KMS-11 (cell line): ENCODE results near the gene WDR4.

Experiments
- H2AFZ ChIP-seq: fragments of 200-600 bp; sonication (generic); 2 replicates; pipeline ENCODE4 v1.6.1; 2016; ENCODE audit warnings: antibody characterized with exemption, mixed run types, low read depth
- H3K27ac ChIP-seq: fragments of 200-600 bp; sonication (generic); 2 replicates; pipeline ENCODE4 v1.6.1; 2016; ENCODE audit warnings: mild to moderate bottlenecking, mixed run types
- H3K27me3 ChIP-seq: fragments of 200-600 bp; sonication (generic); 2 replicates; pipeline ENCODE4 v1.6.1; 2017; ENCODE audit warnings: mild to moderate bottlenecking, low read depth, mixed run types, moderate library complexity; ENCODE audit not compliant: insufficient read depth
- H3K36me3 ChIP-seq: fragments of 200-600 bp; sonication (generic); 2 replicates; pipeline ENCODE4 v1.6.1; 2017; ENCODE audit warnings: mild to moderate bottlenecking, mixed run types; ENCODE audit not compliant: insufficient read depth
- H3K4me1 ChIP-seq: fragments of 200-600 bp; sonication (generic); 2 replicates; pipeline ENCODE4 v1.6.1; 2016; ENCODE audit warnings: mild to moderate bottlenecking, low read depth, mixed run types; ENCODE audit not compliant: poor library complexity, severe bottlenecking
- H3K4me2 ChIP-seq: fragments of 200-600 bp; sonication (generic); 2 replicates; pipeline ENCODE4 v1.7.0; 2016; ENCODE audit warnings: mild to moderate bottlenecking, mixed run types
- H3K4me3 ChIP-seq: fragments of 200-600 bp; sonication (generic); IDR thresholded peaks from 2 replicates; pipeline ENCODE4 v1.6.1; 2017; ENCODE audit warnings: low read depth, low read length, mixed read lengths; ENCODE audit not compliant: insufficient read depth
- H3K79me2 ChIP-seq: fragments of 200-600 bp; sonication (generic); 2 replicates; pipeline ENCODE4 v1.6.1; 2016; ENCODE audit warnings: low read depth, mixed run types; ENCODE audit not compliant: insufficient read depth
- H3K9ac ChIP-seq: fragments of 200-600 bp; sonication (generic); 2 replicates; pipeline ENCODE4 v1.6.1; 2016; ENCODE audit warnings: mild to moderate bottlenecking, mixed run types
- H4K20me1 ChIP-seq: fragments of 200-600 bp; sonication (generic); 2 replicates; pipeline ENCODE4 v1.6.1; 2016; ENCODE audit warnings: mild to moderate bottlenecking, mixed run types; ENCODE audit not compliant: insufficient read depth
- TF ChIP-seq, protein P1 (sequence below): fragments of 200-600 bp; sonication (generic); conservative IDR thresholded peaks from 2 replicates; pipeline ENCODE4 v1.6.1; 2017; ENCODE audit warnings: low read depth, mild to moderate bottlenecking, antibody characterized with exemption, low read length, moderate library complexity, mixed read lengths

WDR4 gene

DNA sequence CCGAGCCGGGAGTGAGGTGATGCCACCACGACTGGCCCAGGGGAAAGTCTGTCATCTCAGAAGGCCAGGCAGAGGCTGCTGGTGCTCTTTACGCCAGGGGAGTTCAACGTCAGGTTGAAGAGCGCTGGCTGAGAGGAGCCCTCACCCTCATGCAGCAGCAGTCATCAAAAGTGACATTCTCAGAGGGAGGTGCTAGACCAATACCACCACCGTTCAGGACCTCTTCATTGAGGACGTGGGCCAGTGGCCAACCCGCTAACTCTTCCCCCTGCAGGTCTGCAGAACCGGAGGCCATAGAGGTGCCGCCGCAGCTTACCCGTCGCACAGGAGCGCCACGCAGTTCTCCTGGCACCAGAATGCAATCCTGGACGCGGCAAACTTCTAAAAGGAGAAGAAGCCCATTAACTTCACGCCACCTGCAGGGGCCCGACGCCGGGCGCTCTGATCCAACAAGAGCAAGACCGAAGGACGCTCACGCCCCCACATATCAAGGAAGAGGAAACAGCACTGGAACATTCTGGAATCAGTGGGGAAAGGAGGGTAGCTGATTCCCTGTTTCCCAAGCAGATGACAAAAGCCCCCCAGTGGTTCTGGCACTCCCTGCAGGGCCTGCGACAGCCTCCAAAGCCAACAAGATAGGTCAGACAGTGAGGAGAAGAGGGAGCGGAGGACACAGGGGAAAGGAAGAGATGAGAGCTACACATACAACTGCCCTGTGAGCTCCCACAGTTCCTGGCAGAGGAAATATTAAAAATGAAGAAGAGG is 24.9 kb downstream of the WDR4 start:
- Histone ChIP-seq H2AFZ (no peak overlapping the region), H3K4me2 (no peak overlapping the region), H3K9ac (no peak overlapping the region), H3K4me3 (no peak overlapping the region), H3K27ac (no peak overlapping the region), H3K27me3 (no peaks in the 10 kb centered on the region), H3K79me2 (peaks cover 32% of the 10 kb centered on the region; the same call in 1 of the 2 replicates), H4K20me1 (no peaks in the 10 kb centered on the region), H3K36me3 (peaks cover 49% of the 10 kb centered on the region; the same call in 1 of the 2 replicates), H3K4me1 (no peaks in the 10 kb centered on the region)
- TF ChIP-seq, protein P1, sequence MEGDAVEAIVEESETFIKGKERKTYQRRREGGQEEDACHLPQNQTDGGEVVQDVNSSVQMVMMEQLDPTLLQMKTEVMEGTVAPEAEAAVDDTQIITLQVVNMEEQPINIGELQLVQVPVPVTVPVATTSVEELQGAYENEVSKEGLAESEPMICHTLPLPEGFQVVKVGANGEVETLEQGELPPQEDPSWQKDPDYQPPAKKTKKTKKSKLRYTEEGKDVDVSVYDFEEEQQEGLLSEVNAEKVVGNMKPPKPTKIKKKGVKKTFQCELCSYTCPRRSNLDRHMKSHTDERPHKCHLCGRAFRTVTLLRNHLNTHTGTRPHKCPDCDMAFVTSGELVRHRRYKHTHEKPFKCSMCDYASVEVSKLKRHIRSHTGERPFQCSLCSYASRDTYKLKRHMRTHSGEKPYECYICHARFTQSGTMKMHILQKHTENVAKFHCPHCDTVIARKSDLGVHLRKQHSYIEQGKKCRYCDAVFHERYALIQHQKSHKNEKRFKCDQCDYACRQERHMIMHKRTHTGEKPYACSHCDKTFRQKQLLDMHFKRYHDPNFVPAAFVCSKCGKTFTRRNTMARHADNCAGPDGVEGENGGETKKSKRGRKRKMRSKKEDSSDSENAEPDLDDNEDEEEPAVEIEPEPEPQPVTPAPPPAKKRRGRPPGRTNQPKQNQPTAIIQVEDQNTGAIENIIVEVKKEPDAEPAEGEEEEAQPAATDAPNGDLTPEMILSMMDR: no peak

DNA sequence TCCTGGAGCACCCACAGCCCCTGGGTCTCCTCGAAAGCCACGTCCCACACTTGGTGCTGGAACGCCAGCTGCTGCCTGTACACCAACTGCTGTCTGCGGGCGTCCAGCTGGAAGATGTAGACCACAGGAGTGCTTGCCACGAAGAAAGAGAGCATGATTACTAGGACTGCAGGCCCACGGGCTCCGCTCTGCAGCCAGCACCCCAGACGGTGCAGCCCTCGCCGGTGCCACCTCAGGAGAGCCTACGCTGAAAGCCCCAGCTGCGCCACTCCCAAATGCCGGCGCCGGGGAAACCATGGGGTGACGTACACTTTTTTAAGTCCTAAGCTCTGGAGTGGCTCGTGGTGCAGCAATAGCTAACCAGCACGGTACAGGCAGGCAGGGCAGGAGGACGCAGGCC is 25.7 kb downstream of the WDR4 start:
- Histone ChIP-seq H3K36me3 (peaks cover 55% of the 10 kb centered on the region; the same call in 1 of the 2 replicates), H3K4me1 (no peaks in the 10 kb centered on the region), H3K27me3 (no peaks in the 10 kb centered on the region), H3K79me2 (peaks cover 31% of the 10 kb centered on the region; the same call in 1 of the 2 replicates), H3K4me3 (no peak overlapping the region), H3K27ac (no peak overlapping the region), H3K4me2 (no peak overlapping the region), H2AFZ (no peak overlapping the region), H4K20me1 (no peaks in the 10 kb centered on the region), H3K9ac (no peak overlapping the region)
- TF ChIP-seq, protein P1: no peak

DNA sequence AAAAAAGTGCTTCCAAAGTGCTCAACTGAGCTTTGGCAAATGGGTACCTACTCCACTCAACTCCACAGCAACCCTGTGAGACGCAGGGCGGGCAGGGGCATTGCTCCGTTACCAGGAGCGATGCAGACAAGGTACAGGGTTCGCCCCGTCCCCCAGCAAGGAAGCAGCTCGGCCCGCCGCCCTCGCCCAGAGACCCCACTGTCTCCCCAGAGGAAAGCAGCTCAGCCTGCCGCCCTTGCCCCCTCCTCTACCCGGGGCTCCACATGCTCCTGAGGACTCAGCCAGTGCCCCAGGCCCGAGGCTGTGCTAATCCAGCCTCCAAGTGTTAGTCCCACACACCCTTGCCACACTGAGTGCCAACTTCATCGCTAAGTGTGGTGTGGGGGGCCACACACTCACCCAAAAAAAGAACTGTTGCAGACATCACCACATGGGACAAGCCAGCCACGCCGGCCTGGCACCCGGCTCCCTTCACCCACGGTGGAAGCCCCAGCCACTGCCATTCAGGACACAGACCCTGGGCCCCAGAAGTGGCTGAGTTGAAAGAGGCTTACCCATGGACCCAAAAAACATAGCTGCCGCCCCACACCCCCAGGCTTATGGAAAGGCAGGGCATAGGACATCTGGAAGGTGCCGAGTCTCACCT is 26.3 kb downstream of the WDR4 start:
- Histone ChIP-seq H3K9ac (no peak overlapping the region), H4K20me1 (no peaks in the 10 kb centered on the region), H3K36me3 (peaks cover 55% of the 10 kb centered on the region; the same call in 1 of the 2 replicates), H3K4me3 (no peak overlapping the region), H2AFZ (no peak overlapping the region), H3K79me2 (peaks cover 26% of the 10 kb centered on the region; the same call in 1 of the 2 replicates), H3K4me1 (no peaks in the 10 kb centered on the region), H3K4me2 (no peak overlapping the region), H3K27me3 (no peaks in the 10 kb centered on the region), H3K27ac (no peak overlapping the region)
- TF ChIP-seq, protein P1: no peak

DNA sequence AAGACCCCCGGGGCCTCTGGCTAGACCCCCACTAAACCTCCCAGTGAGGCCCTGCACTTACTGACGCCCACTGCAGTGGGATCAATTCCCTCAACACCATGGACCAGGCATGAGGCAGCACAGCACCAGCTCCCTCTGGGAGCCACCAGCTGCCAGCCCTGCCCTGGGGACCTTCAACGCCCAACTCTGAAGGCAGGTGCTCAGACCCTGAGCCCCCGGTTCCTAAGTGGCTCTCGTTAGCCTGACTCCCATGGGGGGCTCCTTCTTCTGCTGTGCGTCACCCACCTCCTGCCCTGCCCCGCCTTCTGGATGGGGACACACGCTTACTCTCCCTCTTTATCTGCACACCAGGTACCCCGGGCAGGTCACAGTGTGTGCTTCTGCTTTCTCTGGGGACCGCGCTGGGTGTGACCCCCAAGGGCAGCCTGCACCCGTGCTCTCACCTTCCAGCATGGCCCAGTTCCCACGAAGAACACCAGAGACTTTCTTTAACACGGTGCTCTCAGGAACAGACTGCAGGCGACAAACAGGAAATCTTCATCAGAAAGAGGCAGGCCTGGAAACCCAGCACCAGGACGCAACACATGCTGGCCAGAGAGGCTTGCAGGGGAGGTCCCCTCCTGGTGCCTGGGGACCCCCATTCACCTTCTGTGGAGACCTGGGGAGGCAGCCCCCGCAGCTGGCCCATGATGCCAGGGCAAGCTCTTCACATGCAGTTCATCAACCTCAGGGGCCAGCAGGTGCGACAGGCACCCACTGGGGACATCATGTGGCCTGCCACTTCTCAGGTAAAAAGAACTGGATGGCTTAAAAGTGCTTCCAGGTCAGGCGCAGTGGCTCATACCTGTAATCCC is 27.3 kb downstream of the WDR4 start:
- Histone ChIP-seq H3K4me2 (no peak overlapping the region), H3K9ac (no peak overlapping the region)

More for the DNA sequence above, 27.3 kb downstream of the WDR4 start:
- Histone ChIP-seq H3K27me3 (no peaks in the 10 kb centered on the region), H2AFZ (no peak overlapping the region), H4K20me1 (no peaks in the 10 kb centered on the region), H3K36me3 (peaks cover 55% of the 10 kb centered on the region; the same call in 1 of the 2 replicates), H3K4me3 (no peak overlapping the region), H3K79me2 (peaks cover 15% of the 10 kb centered on the region; the same call in 1 of the 2 replicates), H3K4me1 (no peaks in the 10 kb centered on the region), H3K27ac (no peak overlapping the region)
- TF ChIP-seq, protein P1: no peak
